Left renal pelvis (tissue), 4 donors: ENCODE data around the gene RAET1E. TPM values are rescaled to one million over a fixed set of nuclear protein-coding genes. Genes with fewer than 3 reads are reported as not detected.
A peak's percentile ranks its signal among the peaks of the same experiment; 100 is the strongest.
"Not testable (repeated sequence)": the region's sequence is repeated elsewhere in the genome, so short reads cannot be mapped to it uniquely, and the experiment has no call there.

ENCODE experiments used
- DNase-seq, 4 donors: peaks; one replicate each; pipeline ENCODE4 v3.0.0-alpha.2; 2013; ENCODE audit warnings: low read depth in 4 of 4, low spot score in 3 of 4
- polyA plus RNA-seq, 4 donors: library from polyadenylated mRNA; unstranded; fragments of 120-200 nt; gene quantifications; one replicate each; pipeline ENCODE4 v1.2.1, GENCODE V29; 2013; ENCODE audit not compliant: insufficient read length in 4 of 4

Gene RAET1E
- polyA plus RNA-seq, 4 donors, result 0.24 to 0.45 (median 0.44) TPM; not detected in 1

DNA sequence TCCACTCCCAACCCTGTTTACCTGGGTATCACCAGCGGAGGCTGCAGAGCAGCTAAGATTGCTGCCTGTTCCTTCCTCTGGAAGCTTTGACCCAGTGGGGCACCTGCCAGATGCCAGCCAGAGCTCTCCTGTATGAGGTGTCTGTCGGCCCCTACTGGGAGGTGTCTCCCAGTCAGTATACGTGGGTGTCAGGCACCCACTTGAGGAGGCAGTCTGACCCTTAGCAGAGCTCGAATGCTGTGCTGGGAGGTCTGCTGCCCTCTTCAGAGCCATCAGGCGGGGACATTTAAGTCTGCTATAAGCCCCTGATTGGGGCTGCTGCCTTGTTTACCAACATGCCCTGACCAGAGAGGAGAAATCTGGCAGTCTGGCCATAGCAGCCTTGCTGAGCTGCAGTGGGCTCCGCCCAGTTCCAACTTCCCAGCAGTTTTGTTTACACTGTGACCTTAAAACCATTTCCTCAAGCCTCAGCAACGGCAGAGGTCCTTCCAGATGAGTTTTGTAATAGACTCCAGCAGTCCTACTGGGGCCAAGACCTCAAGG is 2.8 kb downstream of the RAET1E start:
- DNase-seq, result no peak

DNA sequence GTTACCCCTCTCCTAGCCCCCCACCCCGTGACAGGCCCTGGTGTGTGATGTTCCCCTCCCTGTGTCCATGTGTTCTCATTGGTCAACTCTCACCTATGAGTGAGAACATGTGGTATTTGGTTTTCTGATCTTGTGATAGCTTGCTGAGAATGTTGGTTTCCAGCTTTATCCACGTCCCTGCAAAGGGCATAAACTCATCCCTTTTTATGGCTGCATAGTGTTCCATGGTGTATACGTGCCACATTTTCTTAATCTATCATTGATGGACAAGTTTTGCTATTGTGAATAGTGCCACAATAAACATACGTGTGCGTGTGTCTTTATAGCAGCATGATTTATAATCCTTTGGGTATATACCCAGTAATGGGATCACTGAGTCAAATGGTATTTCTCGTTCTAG is 6.0 kb downstream of the RAET1E start:
- not testable (repeated sequence) for DNase-seq

DNA sequence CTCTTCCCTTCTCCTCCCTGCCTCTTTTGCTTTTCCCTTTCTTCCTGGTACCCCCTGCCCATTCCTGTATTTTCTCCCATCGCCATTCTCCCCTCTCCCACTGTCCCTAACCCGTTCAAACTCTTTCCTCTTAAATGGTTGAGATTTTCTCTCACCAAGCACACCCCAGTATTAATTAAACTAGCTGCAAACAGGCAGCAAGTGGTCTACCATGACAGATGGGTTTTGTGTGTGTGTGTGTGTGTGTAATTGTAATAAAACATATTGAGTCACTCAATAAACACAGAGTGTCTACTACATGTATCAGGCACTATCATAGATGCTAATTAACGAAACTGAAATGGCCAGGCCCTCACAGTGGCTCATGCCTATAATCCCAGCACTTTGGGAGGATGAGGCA is 6.7 kb downstream of the RAET1E start:
- no peak for DNase-seq

DNA sequence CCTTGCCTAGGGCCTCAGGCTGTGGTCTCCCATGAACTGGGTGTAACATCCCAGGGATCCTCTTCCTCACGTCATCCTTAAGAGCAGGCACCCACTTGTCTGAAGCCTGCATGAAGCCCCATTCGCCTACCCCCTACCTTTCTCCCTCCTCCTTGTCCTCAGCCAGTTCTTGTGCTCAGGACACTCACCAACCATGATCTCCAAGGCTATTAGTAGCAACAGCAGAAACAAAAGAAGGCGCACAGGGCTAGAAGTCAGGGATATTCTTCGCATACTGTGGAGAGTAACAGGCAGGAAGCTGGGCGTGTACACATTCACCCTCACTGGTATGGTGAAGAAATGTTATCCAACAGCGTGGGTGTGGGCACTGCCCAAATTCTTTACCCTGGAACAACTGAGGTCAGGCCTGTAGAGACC is 7.3 kb downstream of the RAET1E start:
- DNase-seq, result no peak

DNA sequence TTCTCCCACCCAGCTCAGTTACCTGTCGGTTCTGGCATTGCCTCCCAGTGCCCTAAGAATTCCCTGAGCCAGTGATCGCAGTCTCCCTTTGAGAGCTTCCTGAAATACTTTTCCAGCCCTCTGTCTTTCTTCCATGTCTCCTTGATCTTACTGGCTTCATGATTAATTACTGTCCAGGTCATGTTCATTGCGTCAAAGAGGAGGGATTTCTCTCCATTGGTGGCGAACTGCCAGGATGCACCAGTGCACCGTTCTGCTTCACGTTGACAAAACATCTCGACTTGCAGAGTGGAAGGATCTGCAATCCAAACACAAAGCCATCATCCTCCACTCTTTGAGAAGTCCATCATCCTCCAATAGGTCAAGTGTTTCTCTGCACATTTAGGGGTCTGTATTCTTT is 8.6 kb downstream of the RAET1E start:
- no peak for DNase-seq

DNA sequence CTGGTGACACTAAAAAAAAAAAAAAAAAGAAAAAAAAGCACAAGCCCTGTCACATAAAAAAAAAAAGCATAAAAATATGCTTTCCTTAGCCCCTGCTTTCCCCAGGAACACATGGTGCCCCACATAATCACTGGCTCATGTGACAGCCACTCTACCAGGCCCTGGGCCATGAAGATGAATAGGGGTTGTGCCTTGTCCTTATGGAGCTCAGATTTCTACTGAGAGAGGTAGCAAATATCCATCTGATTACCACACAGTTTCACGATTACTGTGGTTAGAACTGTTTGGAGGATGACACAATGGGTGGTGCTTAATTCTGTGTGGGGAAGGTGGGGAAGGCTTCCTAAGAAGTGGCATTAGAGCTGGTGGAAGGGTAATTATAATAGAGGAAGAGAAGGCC is 9.3 kb downstream of the RAET1E start:
- DNase-seq, result no peak

DNA sequence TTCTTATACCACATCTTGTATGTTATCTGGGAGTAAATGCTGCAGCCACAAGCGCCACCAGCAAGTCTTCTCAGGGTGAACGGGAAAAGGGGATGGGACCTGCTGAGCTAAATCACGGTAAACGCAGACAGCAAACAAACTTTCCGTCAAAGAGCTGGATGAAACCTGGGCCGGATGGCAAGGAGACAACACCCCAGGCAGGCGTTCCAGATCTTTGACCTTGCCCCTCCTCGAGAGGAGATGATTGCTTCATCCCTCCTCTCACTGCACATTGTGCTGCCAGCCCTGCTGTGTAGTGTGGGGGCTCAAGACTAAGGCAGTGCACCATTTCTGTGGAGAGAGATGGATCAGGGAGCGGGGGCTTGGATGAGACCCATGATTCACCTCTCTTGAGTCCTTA is 9.8 kb downstream of the RAET1E start:
- no peak for DNase-seq

DNA sequence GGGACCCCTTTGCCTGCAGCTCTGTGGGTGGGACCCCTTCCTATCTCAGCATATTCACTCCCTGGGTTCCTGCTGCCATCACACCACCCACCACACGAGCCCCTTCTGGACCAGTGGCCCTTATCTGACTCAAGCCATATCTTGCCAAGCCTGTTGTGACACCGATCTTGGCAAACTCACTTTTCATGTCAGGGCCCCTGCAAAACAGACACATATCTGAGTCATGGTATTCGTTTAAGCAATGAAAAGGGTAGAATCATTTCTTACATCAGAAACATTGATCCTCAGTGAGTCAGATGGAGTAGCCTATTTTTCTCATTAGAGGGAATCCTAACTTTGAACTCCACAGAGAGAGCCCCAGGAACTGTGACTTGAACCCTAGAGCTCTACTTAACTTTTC is 10.6 kb downstream of the RAET1E start:
- DNase-seq, result no peak

DNA sequence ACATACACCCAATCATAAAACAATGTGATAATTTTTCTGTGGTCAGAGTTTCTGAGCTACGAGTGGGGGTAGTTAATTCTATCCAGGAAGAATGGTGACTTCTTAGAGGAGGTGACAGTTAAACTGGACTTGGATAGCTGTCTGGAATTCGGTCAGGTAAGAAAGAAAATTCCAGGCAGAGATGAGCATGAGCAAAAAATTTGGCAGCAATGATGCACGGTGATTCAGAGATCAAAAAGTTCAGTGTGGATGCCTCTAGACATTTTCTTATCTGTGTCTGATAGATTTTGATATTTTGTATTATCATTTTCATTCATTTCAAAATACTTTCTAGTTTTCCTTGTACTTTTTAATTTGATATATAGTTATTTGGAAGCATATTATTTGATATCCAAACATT is 12.0 kb downstream of the RAET1E start:
- DNase-seq, result no peak

DNA sequence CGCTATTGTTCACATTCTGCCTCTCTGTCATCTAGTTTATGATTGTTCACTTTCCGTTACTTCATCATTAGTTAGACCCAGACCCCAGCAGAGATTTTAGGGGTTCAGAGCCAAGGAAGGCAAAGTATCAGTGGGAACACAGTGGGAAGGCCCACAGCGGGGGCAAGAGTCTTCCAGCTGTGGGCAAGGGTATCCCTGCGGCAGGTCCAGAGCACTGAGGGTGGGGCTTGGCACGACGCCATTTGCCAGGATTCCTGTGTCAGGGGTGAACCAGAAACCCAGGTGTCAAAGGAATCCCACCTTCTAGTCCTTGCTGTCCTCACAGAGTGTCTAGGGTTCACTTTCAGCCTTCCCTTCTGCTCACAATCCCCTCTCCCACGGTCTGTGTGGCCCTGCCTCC is 13.3 kb downstream of the RAET1E start:
- DNase-seq, result no peak

DNA sequence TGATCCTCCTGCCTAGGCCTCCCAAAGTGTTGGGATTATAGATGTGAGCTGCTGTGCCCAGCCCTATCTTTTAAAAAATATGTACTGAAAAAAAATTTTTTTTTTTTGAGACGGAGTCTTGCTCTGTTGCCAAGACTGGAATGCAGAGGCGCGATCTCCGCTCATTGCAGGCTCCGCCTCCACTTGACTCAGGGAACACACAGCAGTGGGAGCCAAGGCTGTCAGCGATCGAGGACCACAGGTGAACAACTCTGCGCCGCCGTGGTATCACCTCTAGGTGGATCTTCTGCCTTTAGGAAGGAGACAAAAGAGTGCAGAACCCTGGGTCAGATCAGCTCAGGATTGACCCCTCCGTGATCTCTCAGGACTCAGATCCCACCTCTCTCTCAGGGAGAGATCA is 13.7 kb downstream of the RAET1E start:
- DNase-seq, result no peak

DNA sequence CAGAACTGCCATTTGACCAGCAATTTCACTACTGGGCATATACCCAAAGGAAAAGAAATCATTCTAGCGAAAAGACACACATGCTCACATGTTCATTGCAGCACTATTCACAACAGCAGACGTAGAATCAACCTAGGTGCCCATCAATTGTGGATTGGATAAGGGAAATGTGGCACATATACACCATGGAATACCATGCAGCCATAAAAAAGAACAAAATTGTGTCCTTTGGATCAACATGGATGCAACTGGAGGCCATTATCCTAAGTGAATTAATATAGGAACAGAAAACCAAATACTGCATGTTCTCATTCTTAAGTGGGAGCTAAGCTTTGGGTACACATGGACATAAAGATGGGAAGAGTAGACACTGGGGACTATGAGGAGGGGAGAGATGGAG is 16.1 kb downstream of the RAET1E start:
- no peak for DNase-seq

DNA sequence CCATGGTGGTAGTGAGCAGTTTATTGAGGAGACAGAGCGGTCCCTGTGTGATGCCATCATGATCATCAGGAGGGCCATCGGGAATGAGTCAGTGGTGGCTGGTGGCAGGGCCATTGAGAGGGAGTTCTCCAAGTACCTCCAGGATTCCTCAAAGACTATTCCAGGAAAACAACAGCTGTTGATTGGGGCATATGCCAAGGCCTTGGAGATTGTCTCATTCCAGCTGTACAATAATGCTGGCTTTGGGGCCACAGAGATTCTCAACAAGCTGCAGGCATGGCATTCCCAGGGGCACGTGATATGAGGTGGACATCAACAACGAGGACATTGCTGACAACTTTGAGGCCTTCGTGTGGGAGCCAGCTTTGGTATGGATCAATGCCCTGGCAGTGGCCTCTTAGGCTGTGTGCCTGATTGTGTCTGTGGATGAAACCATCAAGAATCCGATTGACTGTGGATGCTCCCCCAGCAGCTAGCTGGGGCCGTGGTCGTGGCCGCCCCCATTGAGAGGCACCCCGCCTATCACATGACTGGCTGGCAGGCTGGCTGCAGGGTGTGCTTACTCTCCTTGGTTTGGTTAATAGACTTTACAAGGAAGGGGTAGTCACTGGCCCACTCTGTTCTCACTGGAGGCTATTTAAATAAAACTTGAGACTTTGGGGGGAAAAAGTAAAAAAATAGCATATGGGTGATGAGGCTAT is 16.7 kb downstream of the RAET1E start:
- DNase-seq, result no peak

DNA sequence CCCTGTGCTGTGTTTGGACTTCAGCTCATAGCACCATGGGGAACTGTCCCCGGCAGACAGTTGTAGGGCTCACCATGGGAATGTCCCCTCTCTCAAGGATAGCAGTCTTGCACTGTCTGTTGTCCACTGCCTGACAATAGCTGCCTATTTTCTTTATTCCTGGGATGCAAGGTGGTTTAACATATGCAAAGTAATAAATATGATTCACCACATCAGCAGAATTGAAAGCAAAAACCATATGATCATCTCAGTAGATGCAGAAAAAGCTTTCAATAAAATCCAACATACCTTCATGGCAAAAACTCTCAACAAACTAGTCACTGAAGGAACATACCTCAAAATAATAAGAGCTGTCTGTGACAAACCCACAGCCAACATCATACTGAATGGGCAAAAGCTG is 20.3 kb downstream of the RAET1E start:
- DNase-seq, result no peak

DNA sequence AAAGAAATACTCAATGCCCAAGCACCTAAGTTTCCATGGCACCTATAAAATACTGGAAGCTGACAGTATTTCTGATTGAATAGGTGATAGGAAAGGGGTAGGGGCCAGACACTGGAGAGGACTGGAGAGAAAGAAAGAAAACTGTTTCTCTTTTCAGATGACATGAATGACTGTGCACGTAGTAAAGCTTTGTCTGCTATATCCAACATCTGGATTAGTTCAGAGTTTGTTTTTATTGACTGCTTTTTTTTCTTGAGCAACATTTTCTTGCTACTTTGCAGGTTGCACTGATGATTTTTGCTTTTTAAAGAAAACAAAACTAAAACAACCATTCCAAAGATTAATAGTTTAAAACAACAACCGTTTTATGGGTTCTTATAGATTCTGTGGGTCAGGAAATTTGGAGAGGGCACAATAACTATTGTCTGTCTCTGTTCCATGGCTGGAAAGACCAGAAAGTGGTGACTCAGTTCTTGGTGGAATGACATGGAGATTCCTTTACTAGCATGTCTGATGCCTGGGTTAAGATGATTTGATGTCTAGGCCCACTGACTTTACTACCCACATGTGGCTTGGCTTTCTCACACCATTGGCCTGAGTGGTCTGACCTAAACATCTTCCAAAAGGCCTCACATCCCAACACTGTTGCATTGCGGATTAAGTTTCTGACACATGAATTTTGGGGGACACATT is 21.5 kb downstream of the RAET1E start:
- no peak for DNase-seq

DNA sequence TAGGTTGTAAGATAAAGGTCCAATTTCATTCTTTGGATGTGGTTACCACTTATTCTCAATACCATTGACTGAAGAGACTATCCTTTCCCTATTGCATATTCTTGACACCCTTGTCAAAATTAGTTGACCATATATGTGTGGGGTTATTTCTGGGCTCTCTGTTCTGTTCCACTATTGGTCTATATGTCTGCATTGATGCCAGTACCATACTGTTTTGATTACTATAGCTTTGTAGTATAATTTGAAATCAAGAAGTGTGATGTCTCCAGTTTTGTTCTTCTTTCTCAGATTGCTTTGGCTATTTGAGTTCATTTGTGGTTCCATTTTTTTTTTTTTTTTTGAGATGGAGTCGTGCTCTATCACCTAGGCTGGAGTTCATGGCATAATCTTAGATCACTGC is 25.7 kb downstream of the RAET1E start:
- DNase-seq, result no peak

DNA sequence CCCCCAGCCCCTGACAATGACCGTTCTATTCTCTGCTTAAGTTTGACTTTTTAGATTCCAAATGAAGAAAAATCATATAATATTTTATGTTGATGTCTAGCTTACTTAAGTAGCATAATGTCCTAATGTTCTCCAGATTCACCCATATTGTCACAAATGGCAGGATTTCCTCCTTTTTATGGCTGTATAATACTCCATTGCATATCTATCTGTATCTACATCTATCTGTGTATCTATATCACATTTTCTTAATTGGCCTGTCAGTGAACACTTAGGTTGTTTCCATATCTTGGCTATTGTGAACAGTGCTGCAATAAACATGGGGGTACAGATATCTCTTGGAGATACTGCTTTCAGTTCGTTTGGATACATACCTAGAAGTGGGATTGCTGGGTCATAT is 26.7 kb downstream of the RAET1E start:
- DNase-seq, result no peak

DNA sequence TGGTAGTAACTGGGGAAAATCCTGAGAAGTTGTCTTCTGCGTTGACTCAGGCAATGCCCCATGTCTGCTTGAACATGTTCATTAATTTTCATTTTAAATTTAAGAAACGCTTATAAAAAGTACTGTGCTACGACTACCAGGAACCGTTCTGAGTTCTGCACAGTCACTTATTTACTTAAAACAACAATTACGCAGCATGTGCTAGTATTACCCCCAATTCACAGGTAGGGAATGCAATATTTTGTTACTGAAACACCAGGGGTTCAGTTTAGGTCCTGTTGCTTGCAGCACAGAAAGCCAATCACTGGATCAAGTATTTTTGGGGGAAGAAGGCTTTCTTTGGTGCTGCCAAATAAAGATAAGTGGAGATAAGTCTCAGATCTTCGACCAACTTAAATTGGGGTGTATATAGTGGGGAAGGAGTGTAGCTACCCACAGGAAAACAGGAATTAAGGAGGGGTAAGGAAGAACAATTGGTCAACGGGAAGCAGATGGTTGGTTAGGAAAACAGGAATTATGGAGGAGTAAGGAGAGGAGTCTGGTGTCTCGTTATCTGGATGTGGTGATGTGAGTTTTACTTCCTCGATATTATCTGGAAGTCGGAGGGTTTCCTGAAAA is 28.5 kb downstream of the RAET1E start:
- no peak for DNase-seq

DNA sequence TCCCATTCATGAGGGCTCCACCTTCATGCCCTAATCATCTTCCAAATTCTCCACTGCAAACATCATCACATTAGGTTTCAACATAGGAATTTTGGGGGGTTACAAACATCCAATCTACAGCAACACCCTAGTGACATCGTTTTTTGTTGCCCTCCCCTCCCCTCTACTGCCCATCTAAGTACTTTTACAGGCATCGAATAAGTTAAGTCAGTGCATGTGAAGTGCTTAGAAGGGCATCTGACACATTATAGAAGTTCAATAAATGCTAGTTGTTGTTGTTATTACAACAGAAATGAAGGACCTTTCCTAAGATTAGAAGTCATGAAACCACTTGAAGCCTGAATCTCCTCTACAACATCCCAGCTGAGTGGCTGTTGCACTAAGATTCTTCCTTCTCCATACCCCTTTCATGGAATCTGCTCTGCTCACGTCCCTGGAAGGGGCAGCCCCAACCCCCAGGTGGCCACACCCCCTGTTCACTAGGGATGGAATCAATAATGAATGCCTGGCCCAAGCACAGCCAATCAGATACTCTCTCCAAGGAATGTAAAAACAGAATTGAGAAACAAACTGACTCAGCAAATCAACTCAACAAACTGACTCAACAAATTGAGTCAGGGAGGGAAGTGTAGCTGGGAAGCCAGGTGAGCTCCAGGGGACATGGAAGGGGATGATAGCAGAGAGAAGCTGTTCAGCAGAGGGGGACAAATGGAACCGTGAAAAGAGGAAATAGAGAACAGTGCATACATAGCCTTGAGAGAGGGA is 29.9 kb downstream of the RAET1E start:
- DNase-seq, result no peak

DNA sequence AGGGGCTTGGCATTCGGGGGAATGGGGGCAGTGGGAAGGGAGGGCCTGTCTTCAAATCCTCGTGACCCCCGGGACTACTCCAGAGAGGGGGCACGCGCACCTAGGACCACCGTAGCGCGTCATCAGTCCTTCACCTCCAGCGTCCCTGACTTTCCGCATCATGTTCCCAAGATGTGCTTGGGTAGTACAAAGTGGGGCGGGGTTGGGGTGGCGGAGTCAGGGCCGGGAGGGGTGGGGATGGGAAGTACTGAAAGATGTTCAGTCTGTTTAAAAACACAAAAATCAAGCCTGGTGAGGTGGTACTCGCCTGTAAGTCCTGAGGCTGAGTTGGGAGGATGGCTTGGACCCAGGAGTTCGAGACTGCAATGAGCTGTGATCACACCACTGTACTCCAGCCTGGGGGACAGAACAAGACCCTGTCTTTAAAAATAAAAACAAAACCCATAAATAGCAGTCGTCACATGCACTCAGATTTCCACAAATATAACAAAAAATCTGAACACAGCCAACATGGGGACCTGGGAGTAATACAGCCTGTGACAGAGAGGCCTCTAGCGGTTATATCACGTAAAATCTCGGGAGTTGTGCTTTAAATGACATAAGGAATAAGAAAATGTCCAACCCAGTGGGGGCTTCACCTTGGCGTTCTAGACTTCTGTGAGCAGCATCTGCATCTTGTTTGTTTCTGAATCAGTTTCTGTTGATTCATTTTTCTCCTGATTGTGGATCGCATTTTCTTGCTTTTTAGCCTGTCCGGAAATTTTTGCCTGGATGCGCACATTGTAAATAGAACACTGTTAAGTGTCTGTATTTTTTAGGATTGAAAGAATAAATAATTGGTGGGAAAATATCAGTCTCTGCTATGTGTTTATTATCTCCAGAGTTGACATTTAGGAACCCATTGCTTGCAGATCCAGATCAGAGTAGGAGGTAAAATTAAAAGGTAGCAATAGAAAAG is 33.1 kb downstream of the RAET1E start:
- peak in 3 of 4 donors; percentile 18 to 56 (median 43) for DNase-seq
